Epithelial cell of alveolus of lung (primary cell): Measurements from ENCODE around the gene C9orf85. TPM values are rescaled to one million over a fixed set of nuclear protein-coding genes. Genes with fewer than 3 reads are reported as not detected.

ENCODE experiments used
- total RNA-seq: library from RNA; depleted of rRNA; stranded (reverse); fragments of >200 nt; gene quantifications from 2 replicates; pipeline ENCODE4 v1.2.1, GENCODE V29; 2015

Gene C9orf85, protein sequence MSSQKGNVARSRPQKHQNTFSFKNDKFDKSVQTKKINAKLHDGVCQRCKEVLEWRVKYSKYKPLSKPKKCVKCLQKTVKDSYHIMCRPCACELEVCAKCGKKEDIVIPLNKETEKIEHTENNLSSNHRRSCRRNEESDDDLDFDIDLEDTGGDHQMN
- 11.5 and 22.2 TPM in 2 replicates for total RNA-seq

DNA sequence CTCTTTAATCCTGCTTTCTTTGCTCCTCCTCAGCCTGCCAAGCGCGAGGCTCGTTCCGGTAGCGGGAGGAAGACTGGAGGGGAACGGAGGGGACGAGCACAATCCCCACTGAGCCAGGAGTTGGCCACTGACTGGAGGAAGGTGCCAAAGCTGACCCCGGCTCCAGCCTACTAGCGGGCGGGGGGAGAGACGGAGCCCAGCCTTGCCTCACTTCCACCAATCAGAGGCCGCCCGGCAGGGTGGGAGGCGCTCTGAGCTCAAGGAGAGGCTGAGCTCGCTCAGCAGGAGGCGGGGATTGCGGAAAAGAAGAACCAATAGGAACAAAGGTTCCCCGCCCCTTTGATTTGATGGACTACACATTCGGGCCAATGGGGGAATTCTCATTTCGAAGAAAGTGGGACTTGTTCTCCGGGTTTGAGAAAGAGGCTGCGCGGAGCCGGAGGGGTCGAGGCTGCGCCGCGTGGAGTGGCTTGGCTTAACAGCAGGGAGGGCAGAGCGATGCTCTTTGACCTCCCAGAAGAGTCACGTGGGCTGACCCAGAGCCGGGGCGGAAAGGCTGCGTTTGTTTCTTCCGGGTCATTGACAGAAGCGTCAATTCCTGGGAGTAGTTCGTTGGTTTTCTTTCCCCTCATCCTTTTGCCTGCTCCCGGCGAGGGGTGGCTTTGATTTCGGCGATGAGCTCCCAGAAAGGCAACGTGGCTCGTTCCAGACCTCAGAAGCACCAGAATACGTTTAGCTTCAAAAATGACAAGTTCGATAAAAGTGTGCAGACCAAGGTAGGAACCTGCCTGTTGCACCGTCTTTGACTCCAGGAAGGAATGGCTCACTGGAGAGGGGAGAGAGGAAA, at the start of gene C9orf85, which contains the start of gene ABHD17B:
Gene C9orf85, plus strand, starts transcription at position 579 of the 847 bp plus-strand sequence. Its CDS starts 96 bp downstream, at position 675.
Gene ABHD17B, minus strand, starts transcription at position 133 of the 847 bp plus-strand sequence. CDS start 36,113 bp downstream, outside the sequence.

Other genes starting within 250 kb of the C9orf85 start
- gene CEMIP2, start 143.1 kb upstream of the C9orf85 start, total RNA-seq = 25.6 and 81.5 TPM in 2 replicates
- 16.4 and 60.2 TPM in 2 replicates for gene ABHD17B, start 446 bp upstream of the C9orf85 start, total RNA-seq
- gene C9orf57, start 149.0 kb downstream of the C9orf85 start, total RNA-seq = not detected in 2 replicates
- 1.0 and 2.2 TPM in 2 replicates for gene GDA, start 237.8 kb downstream of the C9orf85 start, total RNA-seq